PC-9 (cell line): ENCODE data around the gene TSPOAP1. TPM values are rescaled to one million over a fixed set of nuclear protein-coding genes. Genes with fewer than 3 reads are reported as not detected.

ENCODE experiments used
- BruUV-seq: library from RNA; stranded (reverse); fragments of 400-500 nt; replicated peaks from 2 replicates; lab custom pipeline; 2021; lab: Mats Ljungman, UMichigan
- CTCF ChIA-PET: fragments of 300-600 bp; sonication (Branson Sonifier 250); formaldehyde crosslinking; loops from one replicate; lab custom pipeline; 2022; ENCODE audit warnings: antibody characterized with exemption; lab: Charles Lee
- POLR2A ChIA-PET: fragments of 300-600 bp; sonication (Branson Sonifier 250); formaldehyde crosslinking; loops from one replicate; lab custom pipeline; 2022; ENCODE audit warnings: antibody characterized with exemption; ENCODE audit not compliant: unreplicated experiment; lab: Charles Lee
- DNase-seq, 2 experiments: peaks; one replicate each; pipeline versions ENCODE4 v3.0.0 to v3.0.0-alpha.2; 2015 to 2022; ENCODE audit warnings: mixed read lengths in 1 of 2
- H2AFZ ChIP-seq: fragments of 200-600 bp; sonication (generic); 2 replicates; pipeline ENCODE4 v1.8.1; 2017; ENCODE audit warnings: antibody characterized with exemption
- H3F3A ChIP-seq: fragments of 200-600 bp; sonication (generic); 2 replicates; pipeline ENCODE4 v1.8.1; 2017; ENCODE audit warnings: antibody characterized with exemption, mild to moderate bottlenecking, low read depth; ENCODE audit not compliant: insufficient read depth
- H3K27ac ChIP-seq: fragments of 200-600 bp; sonication (generic); 2 replicates; pipeline ENCODE4 v1.6.1; 2016; ENCODE audit warnings: mixed run types
- H3K27me3 ChIP-seq: fragments of 200-600 bp; sonication (generic); 2 replicates; pipeline ENCODE4 v1.6.1; 2016; ENCODE audit warnings: low read depth, mixed run types; ENCODE audit not compliant: insufficient read depth
- H3K36me3 ChIP-seq: fragments of 200-600 bp; sonication (generic); 2 replicates; pipeline ENCODE4 v1.6.1; 2016; ENCODE audit warnings: low read depth, mixed run types
- H3K4me1 ChIP-seq: fragments of 200-600 bp; sonication (generic); replicated peaks from 2 replicates; pipeline ENCODE4 v1.6.1; 2016; ENCODE audit warnings: mixed run types; ENCODE audit not compliant: insufficient read depth
- H3K4me2 ChIP-seq: fragments of 200-600 bp; sonication (generic); 2 replicates; pipeline ENCODE4 v1.6.1; 2017; ENCODE audit warnings: mixed run types
- H3K4me3 ChIP-seq: fragments of 200-600 bp; sonication (generic); 2 replicates; pipeline ENCODE4 v1.6.1; 2016; ENCODE audit warnings: mixed run types
- H3K79me2 ChIP-seq: fragments of 200-600 bp; sonication (generic); 2 replicates; pipeline ENCODE4 v1.6.1; 2017; ENCODE audit warnings: low read depth, mixed run types
- H3K9me2 ChIP-seq: fragments of 200-600 bp; sonication (generic); 2 replicates; pipeline ENCODE4 v1.8.1; 2017; ENCODE audit warnings: mild to moderate bottlenecking; ENCODE audit not compliant: insufficient read depth
- H3K9me3 ChIP-seq: fragments of 200-600 bp; sonication (generic); 2 replicates; pipeline ENCODE4 v1.8.1; 2016; ENCODE audit warnings: low read depth; ENCODE audit not compliant: insufficient read depth
- H4K20me1 ChIP-seq: fragments of 200-600 bp; sonication (generic); 2 replicates; pipeline ENCODE4 v1.8.1; 2017; ENCODE audit not compliant: insufficient read depth
- CTCF ChIP-seq: fragments of 200-600 bp; sonication (generic); conservative IDR thresholded peaks from 2 replicates; pipeline ENCODE4 v1.6.1; 2017; ENCODE audit warnings: mixed run types, antibody characterized with exemption, mild to moderate bottlenecking, moderate library complexity
- EZH2 ChIP-seq: fragments of 200-600 bp; sonication (generic); IDR thresholded peaks from 2 replicates; pipeline ENCODE4 v1.8.0; 2017; ENCODE audit warnings: antibody characterized with exemption, low read depth
- intact Hi-C: fragments of 100-400 bp; cut with micrococcal nuclease; formaldehyde crosslinking; loops from one replicate; pipeline ENCODE4 v1.10.0; 2022; ENCODE audit not compliant: unreplicated experiment
- total RNA-seq: library from RNA; stranded (reverse); gene quantifications from 2 replicates; pipeline ENCODE4 v1.2.3, GENCODE V29; 2021

The TSPOAP1 gene
- total RNA-seq, 1 experiment from 2014 or later = 0.15 TPM

DNA sequence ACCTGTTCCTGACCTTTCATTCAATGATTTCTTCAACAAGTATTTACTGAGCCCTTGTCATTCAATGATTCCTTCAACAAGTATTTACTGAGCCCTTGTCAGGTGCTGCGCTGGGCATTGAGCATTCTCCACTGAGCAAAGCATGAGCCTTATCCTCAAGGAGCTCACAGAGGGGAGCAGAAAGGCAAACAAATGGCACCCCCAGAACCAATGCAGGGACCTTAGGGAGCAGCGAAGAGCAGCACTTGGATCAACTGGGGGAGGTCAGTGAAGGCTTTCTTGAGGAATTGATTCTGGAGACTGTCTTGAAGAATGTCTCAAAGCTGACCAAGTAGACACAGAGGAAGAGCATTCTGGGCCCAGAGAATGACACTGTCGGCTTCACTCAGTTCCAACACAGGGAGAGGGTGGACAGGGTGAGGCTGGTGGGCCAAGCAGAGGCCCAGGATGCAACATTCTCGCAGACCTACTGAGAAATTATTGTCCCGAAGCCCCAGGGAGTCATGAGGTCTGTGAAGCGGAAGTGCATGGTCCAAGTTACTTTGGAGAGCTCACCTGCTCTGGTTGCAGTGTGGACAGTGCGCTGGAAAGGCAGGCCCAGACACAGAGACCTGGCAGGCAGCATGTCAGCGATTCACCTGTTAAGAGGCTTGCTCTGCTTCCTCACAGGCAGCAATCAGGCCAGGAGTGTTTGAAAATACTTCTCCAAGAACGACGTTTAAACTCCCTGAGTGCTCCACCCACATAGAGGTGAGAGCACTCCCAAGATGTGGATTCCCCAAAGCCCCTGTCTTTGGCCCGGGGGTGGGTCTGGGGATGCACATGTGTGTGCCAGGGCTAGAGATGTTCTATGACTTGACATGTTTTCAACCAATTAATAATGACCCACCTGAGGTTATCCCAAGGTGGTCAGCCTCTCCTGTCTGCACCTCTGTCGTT is 44.7 kb downstream of the TSPOAP1 start:
- no peak overlapping the region for H3K4me3 ChIP-seq
- no peak overlapping the region for H3K4me2 ChIP-seq
- no peaks in the 10 kb centered on the region for H3K4me1 ChIP-seq
- H3K9me2 ChIP-seq = no peaks in the 10 kb centered on the region
- no peaks in the 10 kb centered on the region for H3K36me3 ChIP-seq
- no peaks in the 10 kb centered on the region for H3F3A ChIP-seq
- peaks cover 60% of the 10 kb centered on the region for H3K27me3 ChIP-seq
- no peak for TF ChIP-seq EZH2
- TF ChIP-seq CTCF = no peak
- ChIA-PET CTCF (interaction anchor here (0.5 kb wide), 1 partner anchor 166 kb away, joined by 3 read pairs; no protein-coding TSS in a partner anchor), POLR2A (no interaction called here)
- intact Hi-C loops = no loop called here
- no peak overlapping the region for H2AFZ ChIP-seq
- no peak for DNase-seq
- no peaks in the 10 kb centered on the region for H3K9me3 ChIP-seq
- no TSS peak for BruUV-seq
- H3K27ac ChIP-seq = no peak overlapping the region
- no peaks in the 10 kb centered on the region for H3K79me2 ChIP-seq
- H4K20me1 ChIP-seq = no peaks in the 10 kb centered on the region

DNA sequence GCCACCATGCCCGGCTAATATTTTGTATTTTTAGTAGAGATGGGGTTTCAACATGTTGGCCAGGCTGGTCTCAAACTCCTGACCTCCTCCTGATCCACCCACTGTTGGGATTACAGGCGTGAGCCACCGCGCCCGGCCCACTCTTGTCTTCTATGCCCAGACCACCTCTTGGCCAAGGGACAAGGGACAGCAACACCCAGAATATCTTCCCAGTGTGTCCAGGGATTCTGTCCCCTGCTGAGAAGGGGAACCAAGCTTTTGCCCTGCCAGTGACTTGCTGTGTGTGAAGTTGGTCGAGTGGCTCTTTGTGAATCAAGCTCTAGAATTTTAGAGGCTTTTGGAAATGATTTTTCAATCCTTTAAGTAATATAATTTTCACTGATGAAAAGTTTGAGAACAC is 46.2 kb downstream of the TSPOAP1 start:
- Histone ChIP-seq H4K20me1 (no peaks in the 10 kb centered on the region), H3K4me2 (no peak overlapping the region), H3K4me1 (no peaks in the 10 kb centered on the region), H3K27me3 (peaks cover 63% of the 10 kb centered on the region), H3K9me3 (no peaks in the 10 kb centered on the region), H3K4me3 (no peak overlapping the region), H3K27ac (no peak overlapping the region), H3K79me2 (no peaks in the 10 kb centered on the region), H2AFZ (no peak overlapping the region), H3K9me2 (no peaks in the 10 kb centered on the region), H3F3A (no peaks in the 10 kb centered on the region), H3K36me3 (no peaks in the 10 kb centered on the region)
- BruUV-seq = no TSS peak
- no peak for DNase-seq
- ChIA-PET POLR2A (no interaction called here), CTCF (no interaction called here)
- TF ChIP-seq CTCF = no peak
- TF ChIP-seq EZH2 = no peak
- intact Hi-C loops = no loop called here

DNA sequence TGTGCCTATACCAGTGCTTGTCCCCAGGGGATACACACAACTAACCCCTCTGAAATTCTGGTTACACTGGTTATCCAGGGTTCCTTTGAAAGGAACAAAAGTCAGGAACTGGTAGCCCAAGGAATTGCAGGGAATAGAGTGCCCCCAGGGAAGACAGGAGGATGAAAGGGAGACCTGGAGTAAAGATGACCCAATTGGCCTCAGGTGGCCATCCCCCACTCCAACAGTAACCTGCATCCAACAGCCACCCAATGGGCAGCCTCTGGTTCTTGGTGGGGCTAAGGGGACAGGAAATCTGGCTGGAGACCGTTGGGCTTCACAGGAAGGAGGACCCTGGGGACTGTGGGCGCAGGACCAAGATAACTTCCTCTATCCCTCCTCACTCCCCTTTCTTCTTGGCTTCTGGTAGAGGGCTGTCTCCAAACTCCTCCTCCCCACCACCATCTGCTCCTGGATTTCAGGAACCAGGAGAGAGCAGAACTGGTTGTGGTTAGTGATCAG is 47.0 kb downstream of the TSPOAP1 start:
- Histone ChIP-seq H3K27ac (no peak overlapping the region), H3K36me3 (no peaks in the 10 kb centered on the region), H3K79me2 (no peaks in the 10 kb centered on the region), H3F3A (no peaks in the 10 kb centered on the region), H2AFZ (no peak overlapping the region), H3K9me3 (no peaks in the 10 kb centered on the region), H3K27me3 (peaks cover 68% of the 10 kb centered on the region), H3K9me2 (no peaks in the 10 kb centered on the region), H3K4me1 (no peaks in the 10 kb centered on the region), H3K4me3 (no peak overlapping the region), H4K20me1 (no peaks in the 10 kb centered on the region), H3K4me2 (no peak overlapping the region)
- intact Hi-C loops = no loop called here
- POLR2A ChIA-PET = no interaction called here
- TF ChIP-seq EZH2 = no peak
- no peak for TF ChIP-seq CTCF
- CTCF ChIA-PET = no interaction called here
- BruUV-seq = no TSS peak
- no peak for DNase-seq
